Measurements from ENCODE around the gene CXCL10.
"Not testable (repeated sequence)": the region's sequence is repeated elsewhere in the genome, so short reads cannot be mapped to it uniquely, and the experiment has no call there.

The CXCL10 gene

GRCh38 chr4:76001700-76002099 lies 21.6 kb downstream of the CXCL10 start:
- in situ Hi-C loops (cut with HindIII; ENCODE audit: low pct_ligation_motif_present, low pct_unique_long_range_greater_than_20kb, low sequenced_read_pairs), result no loop called here
- no peak for DNase-seq

DNA sequence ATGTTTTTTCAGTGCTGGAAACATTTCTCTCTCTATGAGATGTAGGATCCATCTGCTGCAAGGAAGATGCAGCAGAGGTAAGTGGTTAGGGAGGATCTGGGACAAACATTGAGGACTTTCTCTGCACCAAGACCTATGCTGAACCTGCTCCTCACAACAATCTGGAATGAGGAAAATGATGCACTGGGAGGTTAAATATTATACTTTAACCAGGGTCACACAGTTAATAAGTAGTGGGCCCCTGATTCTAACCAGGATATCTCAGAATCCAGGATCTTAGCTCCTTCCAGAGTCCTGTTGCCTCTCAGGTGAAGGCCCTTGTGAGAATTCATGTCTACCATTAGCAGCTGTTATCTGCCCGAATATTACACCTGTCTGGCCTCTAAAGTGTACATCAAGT lies 23.0 kb downstream of the CXCL10 start:
- in situ Hi-C loops (cut with HindIII; ENCODE audit: low pct_ligation_motif_present, low pct_unique_long_range_greater_than_20kb, low sequenced_read_pairs), result no loop called here
- DNase-seq, result peak; percentile 32

DNA sequence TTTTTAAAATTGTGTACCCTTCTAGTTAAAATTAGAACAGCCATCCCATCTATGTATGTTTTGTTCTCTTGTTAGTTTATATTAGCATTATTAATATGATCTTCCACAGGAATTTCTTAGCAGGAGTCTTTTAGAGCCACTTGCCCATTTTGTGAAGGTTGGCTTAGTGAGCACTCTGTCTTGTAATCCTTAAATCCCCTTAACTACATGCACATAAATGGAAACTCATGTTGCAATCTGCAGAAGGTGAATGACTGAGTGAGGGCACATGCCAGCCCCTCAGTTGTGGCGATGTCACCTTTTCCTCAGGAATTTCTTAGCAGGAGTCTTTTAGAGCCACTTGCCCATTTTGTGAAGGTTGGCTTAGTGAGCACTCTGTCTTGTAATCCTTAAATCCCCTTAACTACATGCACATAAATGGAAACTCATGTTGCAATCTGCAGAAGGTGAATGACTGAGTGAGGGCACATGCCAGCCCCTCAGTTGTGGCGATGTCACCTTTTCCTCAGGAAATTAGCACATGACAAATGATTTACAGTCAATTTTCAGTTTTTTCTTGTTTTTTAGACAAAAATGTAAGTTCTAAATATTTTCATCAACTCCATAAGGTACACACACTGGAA lies 24.7 kb downstream of the CXCL10 start:
- DNase-seq; in situ Hi-C loops (cut with HindIII; ENCODE audit: low pct_ligation_motif_present, low pct_unique_long_range_greater_than_20kb, low sequenced_read_pairs): not testable (repeated sequence)

DNA sequence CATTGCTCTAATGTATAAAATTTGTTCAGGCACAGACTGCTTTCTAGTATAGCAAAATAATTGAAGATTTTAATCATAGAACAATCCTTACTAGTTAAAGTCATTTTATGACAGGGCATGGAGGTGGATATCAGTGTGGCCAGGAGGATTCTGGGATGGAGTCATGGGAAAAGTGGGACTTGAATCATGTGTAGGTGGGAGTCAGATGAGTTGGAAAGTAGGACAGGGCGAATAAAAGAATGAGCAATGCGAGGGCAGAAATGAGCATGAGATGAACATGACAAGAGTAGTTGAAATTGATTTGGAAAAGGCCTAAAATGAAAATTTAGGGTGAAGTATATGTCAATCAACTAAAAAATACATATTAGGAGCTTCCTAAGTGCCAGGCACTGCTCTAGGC lies 25.4 kb downstream of the CXCL10 start:
- in situ Hi-C loops (cut with HindIII; ENCODE audit: low pct_ligation_motif_present, low pct_unique_long_range_greater_than_20kb, low sequenced_read_pairs), result no loop called here
- DNase-seq, result no peak

DNA sequence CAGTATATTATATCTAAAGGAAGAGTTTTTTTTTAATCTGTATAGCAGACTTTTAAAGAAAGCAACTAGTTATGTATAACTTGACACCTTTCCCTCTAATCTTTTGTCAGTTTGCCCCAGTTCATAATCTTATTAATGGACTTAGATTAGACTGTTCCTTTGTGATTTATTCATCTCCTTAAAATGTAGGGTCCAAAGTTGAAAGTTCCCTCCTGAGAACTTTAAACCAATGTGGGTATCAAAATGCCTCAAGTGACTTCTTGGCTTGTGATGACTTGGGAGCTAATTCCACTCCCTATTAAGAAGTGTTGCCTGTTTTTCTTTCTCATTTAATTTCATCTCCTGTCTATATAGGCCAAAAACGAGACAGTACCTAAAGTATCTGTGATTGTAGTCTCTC lies 26.2 kb downstream of the CXCL10 start:
- in situ Hi-C loops (cut with HindIII; ENCODE audit: low pct_ligation_motif_present, low pct_unique_long_range_greater_than_20kb, low sequenced_read_pairs), result no loop called here
- no peak for DNase-seq

- DNase-seq, result peak; percentile 63
- in situ Hi-C loops (cut with HindIII; ENCODE audit: low pct_ligation_motif_present, low pct_unique_long_range_greater_than_20kb, low sequenced_read_pairs), result no loop called here
Measured at GRCh38 chr4:75995727-75996126, 27.6 kb downstream of the CXCL10 start.

DNA sequence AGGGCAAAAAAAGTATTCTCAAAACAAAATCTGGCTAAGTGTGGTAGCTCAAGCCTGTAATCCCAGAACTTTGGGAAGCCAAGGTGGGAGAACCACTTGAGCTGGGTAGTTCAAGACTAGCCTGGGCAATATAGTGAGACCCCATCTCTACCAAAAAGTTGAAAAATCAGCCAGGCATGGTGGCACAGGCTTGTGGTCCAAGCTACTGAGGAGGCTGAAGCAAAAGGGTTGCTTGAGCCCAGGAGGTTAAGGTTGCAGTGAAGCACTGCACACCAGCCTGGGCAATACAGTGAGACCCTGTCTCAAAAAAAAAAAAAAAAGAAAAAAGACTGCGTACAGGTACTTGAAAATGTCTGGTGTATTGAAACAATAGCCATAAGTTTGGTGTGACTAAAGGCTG lies 30.8 kb downstream of the CXCL10 start:
- DNase-seq, result no peak
- in situ Hi-C loops (cut with HindIII; ENCODE audit: low pct_ligation_motif_present, low pct_unique_long_range_greater_than_20kb, low sequenced_read_pairs), result no loop called here

- in situ Hi-C loops (cut with HindIII; ENCODE audit: low pct_ligation_motif_present, low pct_unique_long_range_greater_than_20kb, low sequenced_read_pairs), result no loop called here
- DNase-seq, result peak; percentile 17
Measured at GRCh38 chr4:75989846-75990528, 33.3 kb downstream of the CXCL10 start.

DNA sequence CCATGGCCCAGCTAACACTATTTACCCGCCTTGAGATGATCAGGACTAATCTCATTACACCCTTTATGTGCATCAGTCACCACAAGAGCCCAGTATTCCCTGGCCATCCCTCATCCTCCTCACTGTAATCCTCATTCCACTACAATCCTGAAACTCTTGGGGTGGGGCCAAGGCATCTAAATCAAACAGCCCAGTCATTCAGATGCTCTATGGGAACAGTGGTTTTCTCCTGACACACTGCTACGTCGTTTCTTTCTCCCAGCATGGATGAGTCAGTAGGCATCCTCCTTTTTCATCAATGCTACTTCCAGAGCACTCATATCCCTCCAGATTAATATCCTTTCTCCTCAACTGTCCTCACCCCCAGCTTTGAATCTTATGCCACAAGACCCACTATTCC lies 38.2 kb downstream of the CXCL10 start:
- DNase-seq, result peak; percentile 2
- in situ Hi-C loops (cut with HindIII; ENCODE audit: low pct_ligation_motif_present, low pct_unique_long_range_greater_than_20kb, low sequenced_read_pairs), result no loop called here

GRCh38 chr4:75980576-75980975 lies 42.7 kb downstream of the CXCL10 start:
- in situ Hi-C loops (cut with HindIII; ENCODE audit: low pct_ligation_motif_present, low pct_unique_long_range_greater_than_20kb, low sequenced_read_pairs), result no loop called here
- DNase-seq, result no peak

DNA sequence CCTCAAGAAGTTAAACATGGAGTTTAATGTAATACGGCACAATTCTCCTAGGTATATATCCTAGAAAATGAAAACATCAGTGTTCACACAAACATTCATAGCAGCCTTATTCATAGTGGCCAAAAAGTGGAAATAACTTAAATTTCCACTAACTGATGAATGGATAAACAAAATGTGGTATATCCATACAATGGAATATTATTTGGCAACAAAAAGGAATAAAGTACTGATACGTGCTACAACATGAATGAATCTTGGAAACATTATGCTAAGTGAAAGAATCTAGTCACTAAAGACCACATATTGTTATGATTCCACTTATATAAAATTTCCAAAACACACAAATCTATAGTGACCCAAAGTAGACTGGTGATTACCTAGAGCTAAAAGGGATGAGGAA lies 47.1 kb downstream of the CXCL10 start:
- in situ Hi-C loops (cut with HindIII; ENCODE audit: low pct_ligation_motif_present, low pct_unique_long_range_greater_than_20kb, low sequenced_read_pairs), result no loop called here
- no peak for DNase-seq

GRCh38 chr4:75973766-75974165 lies 49.5 kb downstream of the CXCL10 start:
- in situ Hi-C loops (cut with HindIII; ENCODE audit: low pct_ligation_motif_present, low pct_unique_long_range_greater_than_20kb, low sequenced_read_pairs), result no loop called here
- peak; percentile 50 for DNase-seq
